Measurements from ENCODE around the gene C1QL2.

The C1QL2 gene

GRCh38 chr2:119158563-119159347 lies at the start of gene C1QL2:
Gene C1QL2 (minus strand): TSS chr2:119158751. CDS start chr2:119158269, 482 bp downstream.
- no peak within 1 kb of the TSS for H3K4me3 ChIP-seq (replicated peaks in 1 of 2; ENCODE audit: low read depth in 2 of 2, low read length in 2 of 2)
- TF ChIP-seq CTCF (IDR thresholded peaks at IDR 0.05; ENCODE audit: low read depth, low read length): no peak
- no peak for DNase-seq (ENCODE audit: low read depth in 2 of 2)

DNA sequence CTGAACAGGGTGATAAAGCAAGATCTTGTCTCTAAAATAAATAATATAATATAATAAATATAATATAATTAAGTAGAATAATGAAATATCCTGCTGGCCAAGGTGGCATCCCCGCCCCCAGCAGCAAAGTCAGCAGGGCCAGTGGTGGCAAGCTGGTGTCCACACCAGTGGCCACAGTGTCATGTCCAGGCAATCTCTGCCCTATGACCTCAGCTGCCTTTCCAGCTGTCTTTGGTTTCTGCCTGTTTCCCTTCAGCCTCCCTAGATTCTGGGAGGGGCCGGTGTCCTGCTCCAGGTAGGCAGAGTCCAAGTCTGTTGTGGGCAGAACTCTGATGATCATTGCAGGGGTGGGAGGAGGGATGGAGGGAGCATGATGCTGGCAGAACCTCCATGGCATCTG lies 48.9 kb upstream of the C1QL2 start:
- TF ChIP-seq CTCF (IDR thresholded peaks at IDR 0.05; ENCODE audit: low read depth, low read length): no peak
- DNase-seq (ENCODE audit: low read depth in 2 of 2): no peak
- no peak overlapping the region for H3K4me3 ChIP-seq (replicated peaks in 1 of 2; ENCODE audit: low read depth in 2 of 2, low read length in 2 of 2)

DNA sequence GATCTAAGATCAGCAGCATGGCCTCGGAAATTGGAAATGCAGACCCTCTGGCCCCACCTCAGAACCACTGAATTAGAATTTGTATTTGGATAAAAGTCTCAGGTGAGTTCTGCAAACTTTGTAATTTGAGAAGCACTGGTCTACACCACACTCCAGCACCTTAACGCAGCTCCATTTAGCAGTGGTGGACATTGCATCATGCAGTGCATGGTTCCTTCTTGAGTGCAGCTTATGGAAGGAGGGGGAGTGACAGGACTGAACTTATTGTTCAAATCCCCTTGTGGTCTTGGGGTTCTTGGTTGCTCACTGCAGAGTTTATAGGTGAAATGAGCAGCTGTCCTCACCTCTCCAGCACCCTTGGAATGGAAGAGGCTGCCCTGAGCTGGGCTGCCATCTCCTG lies 47.6 kb upstream of the C1QL2 start:
- H3K4me3 ChIP-seq (replicated peaks in 1 of 2; ENCODE audit: low read depth in 2 of 2, low read length in 2 of 2): no peak overlapping the region
- DNase-seq (ENCODE audit: low read depth in 2 of 2): no peak
- no peak for TF ChIP-seq CTCF (IDR thresholded peaks at IDR 0.05; ENCODE audit: low read depth, low read length)

DNA sequence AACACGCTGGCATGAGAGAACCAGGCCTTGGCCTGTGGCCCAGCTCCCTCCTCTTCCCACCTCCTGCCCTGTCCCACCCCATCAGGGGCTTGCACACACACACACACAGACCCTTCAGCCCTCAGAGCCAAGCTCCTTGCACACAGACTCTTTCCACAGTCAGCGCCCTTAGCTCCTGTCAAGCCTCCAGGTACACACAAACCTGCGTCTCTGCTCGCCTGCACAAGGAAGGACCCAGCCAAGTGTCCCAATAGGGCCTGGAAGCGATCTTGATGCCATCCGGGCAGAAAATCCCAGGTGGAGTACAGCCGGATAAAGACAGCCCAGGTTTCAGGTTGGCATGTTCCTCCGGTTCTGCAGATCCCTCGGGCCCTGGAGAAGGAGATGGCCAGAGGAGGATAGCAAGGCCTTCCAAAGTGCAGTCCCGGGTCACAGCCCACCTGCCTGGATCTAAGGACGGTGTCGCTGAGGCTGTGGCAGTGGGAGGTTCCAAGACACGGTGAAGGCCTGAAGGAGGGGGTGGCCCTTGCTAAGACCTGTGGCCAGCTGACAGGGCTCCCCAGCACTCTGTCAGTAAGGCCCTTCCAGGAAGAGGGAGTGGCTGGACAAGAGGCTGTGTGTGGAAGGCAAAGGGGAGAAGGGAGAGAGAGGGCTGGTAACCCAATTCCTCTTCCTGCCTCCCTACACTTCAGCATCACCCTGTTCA lies 46.6 kb upstream of the C1QL2 start:
- no peak for DNase-seq (ENCODE audit: low read depth in 2 of 2)
- TF ChIP-seq CTCF (IDR thresholded peaks at IDR 0.05; ENCODE audit: low read depth, low read length): no peak
- no peak overlapping the region for H3K4me3 ChIP-seq (replicated peaks in 1 of 2; ENCODE audit: low read depth in 2 of 2, low read length in 2 of 2)

GRCh38 chr2:119204525-119204924 lies 46.0 kb upstream of the C1QL2 start:
- DNase-seq (ENCODE audit: low read depth in 2 of 2): no peak
- TF ChIP-seq CTCF (IDR thresholded peaks at IDR 0.05; ENCODE audit: low read depth, low read length): no peak

DNA sequence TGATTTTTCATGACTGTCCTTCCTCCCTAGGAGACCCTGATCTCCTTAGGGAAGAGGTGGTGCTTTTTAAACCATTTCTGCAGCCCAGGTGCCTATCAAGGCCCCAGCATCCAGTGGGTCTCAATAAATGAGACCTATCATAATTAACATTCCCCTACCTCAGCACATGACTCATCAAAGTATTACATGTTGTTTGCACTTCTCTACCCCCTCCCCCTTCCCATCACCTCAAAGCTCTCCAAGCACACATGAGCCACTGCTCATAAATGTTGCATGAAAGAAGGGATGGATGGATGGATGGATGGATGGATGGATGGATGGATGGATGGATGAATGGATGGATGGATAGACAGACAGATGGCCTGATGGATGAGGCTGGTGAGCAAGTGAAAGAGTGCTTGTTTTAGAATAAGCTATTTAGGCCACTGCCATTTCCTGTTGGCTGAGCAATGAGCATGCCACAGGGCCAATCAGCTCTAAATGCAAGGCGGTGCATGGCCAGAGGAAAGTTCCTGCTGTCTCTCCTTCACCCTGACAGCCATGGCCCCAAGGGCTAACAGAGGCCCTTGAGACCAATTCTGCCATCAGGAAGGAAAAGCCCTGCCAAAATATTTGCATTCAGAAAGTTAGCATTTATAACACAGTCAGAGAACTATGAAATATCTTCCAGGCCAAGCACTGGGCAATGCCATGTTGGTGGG lies 44.2 kb upstream of the C1QL2 start:
- no peak for TF ChIP-seq CTCF (IDR thresholded peaks at IDR 0.05; ENCODE audit: low read depth, low read length)
- DNase-seq (ENCODE audit: low read depth in 2 of 2): no peak
- no peak overlapping the region for H3K4me3 ChIP-seq (replicated peaks in 1 of 2; ENCODE audit: low read depth in 2 of 2, low read length in 2 of 2)

More at GRCh38 chr2:119204525-119204924, 46.0 kb upstream of the C1QL2 start:
- no peak overlapping the region for H3K4me3 ChIP-seq (replicated peaks in 1 of 2; ENCODE audit: low read depth in 2 of 2, low read length in 2 of 2)
